Measurements from ENCODE around the gene CD83. TPM values are rescaled to one million over a fixed set of nuclear protein-coding genes. Genes with fewer than 3 reads are reported as not detected.

The CD83 gene
- total and polyA plus RNA-seq, 7 experiments from 2014 or later, result 1.9 to 113 (median 5.1) TPM

DNA sequence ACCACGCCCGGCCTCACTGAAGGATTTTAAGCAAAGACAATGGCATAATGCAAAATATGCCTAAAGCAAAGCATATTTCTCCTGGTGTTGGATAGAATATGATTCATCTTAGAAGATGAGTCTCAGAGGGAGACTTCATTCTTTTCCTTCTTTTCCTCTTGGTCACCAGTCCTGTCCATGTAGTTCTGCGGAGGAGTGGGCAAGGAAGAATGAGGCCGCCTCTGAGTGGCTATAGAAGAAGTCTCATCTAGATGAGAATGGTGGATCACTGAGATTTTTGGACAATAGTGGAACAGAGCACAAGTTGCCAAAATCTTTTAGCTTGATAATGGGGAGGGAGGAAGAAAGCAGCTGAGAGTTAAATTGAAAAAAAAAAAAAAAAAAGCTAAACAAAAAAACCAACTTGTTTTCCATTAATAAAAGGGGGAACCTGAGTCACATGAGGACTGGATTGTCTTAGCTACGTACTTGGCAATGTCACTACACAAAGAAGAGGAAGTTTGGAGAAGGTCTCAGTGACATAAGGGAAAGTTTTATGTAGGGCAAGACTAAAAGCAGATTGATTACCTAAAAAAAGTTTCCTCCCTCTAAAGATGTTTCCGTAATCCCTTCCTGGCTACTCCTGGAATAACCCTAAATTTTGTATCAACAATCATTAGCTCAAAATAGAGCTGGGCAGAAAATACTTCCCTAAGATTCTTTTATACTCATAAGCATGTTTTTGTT lies 6.0 kb downstream of the CD83 start:
- Histone ChIP-seq H3K4me3 (ENCODE audit: low read length) (no peak overlapping the region), H3K36me3 (ENCODE audit: control insufficient read depth in 2 of 3, insufficient read depth in 3 of 3, low read length in 3 of 3) (no peaks in the 10 kb centered on the region), H3K27me3 (ENCODE audit: control insufficient read depth in 2 of 2, insufficient read depth in 2 of 2, low read length in 2 of 2) (no peaks in the 10 kb centered on the region), H3K4me1 (ENCODE audit: control insufficient read depth in 2 of 2, insufficient read depth in 2 of 2, low read length in 2 of 2) (peaks cover 5 to 6% of the 10 kb centered on the region in 2 donors), H3K9me3 (ENCODE audit: control insufficient read depth in 2 of 3, low read length in 3 of 3) (no peaks in the 10 kb centered on the region), H3K27ac (ENCODE audit: low read depth, low read length) (no peak overlapping the region)
- ATAC-seq, result peak; percentile 58
- ChIA-PET CTCF (interaction anchor here (0.6 kb wide), 1 partner anchor 252 kb away, joined by 3 read pairs; no protein-coding TSS in a partner anchor), POLR2A (no interaction called here)
- Mint-ChIP-seq H3K27ac (peak overlapping the region in 1 of 9 donors; percentile 33), H3K27me3 (no peaks in the 10 kb centered on the region), H3K4me1 (peaks cover 14 to 46% (median 16%) of the 10 kb centered on the region in 7 donors), H3K36me3 (peaks cover 0 to 24% (median 7%) of the 10 kb centered on the region in 5 donors), H3K9me3 (peaks cover 0 to 3% (median 0%) of the 10 kb centered on the region in 11 donors), H3K4me3 (no peak overlapping the region)
- intact Hi-C loops (cut with micrococcal nuclease), result no loop called here
- no peak for DNase-seq

DNA sequence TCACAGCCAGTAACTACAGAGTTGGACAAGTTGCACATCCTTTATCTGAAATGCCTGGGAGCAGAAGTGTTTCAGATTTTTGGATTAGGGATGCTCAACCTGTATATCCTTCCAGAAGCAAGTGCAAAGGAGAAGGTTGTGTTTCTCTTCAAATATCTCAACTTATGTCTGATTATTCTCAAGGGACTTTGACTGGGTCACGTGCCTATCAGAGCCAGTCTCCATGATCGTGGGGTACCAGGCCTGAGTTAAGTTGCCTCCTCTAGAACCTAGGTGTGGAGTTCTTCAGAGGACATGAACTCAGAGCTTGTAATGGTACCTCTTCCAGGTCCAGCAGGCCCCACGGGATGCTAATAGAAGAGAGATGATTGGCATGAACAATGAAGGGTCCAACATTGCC lies 7.8 kb downstream of the CD83 start:
- no peak overlapping the region for H3K27ac ChIP-seq (ENCODE audit: low read depth, low read length)
- H3K9me3 ChIP-seq (ENCODE audit: control insufficient read depth in 2 of 3, low read length in 3 of 3), result no peaks in the 10 kb centered on the region
- no peaks in the 10 kb centered on the region for H3K36me3 ChIP-seq (ENCODE audit: control insufficient read depth in 2 of 3, insufficient read depth in 3 of 3, low read length in 3 of 3)
- Mint-ChIP-seq H3K36me3 (peaks cover 0 to 22% (median 7%) of the 10 kb centered on the region in 5 donors), H3K4me3 (no peak overlapping the region), H3K27ac (no peak overlapping the region), H3K9me3 (peaks cover 0 to 3% (median 0%) of the 10 kb centered on the region in 11 donors), H3K4me1 (peaks cover 15 to 44% (median 20%) of the 10 kb centered on the region in 7 donors), H3K27me3 (no peaks in the 10 kb centered on the region)
- H3K27me3 ChIP-seq (ENCODE audit: control insufficient read depth in 2 of 2, insufficient read depth in 2 of 2, low read length in 2 of 2), result no peaks in the 10 kb centered on the region
- intact Hi-C loops (cut with micrococcal nuclease), result no loop called here
- ATAC-seq (no peak), DNase-seq (no peak)
- H3K4me1 ChIP-seq (ENCODE audit: control insufficient read depth in 2 of 2, insufficient read depth in 2 of 2, low read length in 2 of 2), result no peaks in the 10 kb centered on the region
- ChIA-PET POLR2A (interaction anchor here (0.6 kb wide), 1 partner anchor 708 kb away, joined by 3 read pairs; no protein-coding TSS in a partner anchor), CTCF (interaction anchor here (1.4 kb wide), 1 partner anchor 1365 kb away, joined by 3 read pairs; no protein-coding TSS in a partner anchor)
- H3K4me3 ChIP-seq (ENCODE audit: low read length), result no peak overlapping the region

DNA sequence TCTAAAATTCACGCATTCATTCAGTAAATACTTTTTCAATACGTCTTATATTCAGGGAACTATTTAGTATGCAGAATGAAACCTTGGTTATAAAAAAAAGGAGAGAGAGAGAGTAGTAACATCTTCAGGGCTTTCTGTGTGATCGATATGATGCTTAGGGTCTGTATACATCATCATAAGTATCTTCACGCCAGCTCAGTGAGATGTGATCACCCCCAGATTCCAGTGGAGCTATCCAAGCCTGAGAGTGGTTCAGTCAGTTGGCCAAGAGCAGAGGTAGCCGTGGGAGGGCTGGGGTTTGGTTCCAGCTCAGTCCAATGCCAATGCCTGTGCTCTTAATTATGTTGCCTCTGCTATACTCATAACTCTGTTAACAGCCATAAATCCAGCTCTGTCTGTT lies 8.6 kb downstream of the CD83 start:
- H3K36me3 Mint-ChIP-seq, result peaks cover 0 to 21% (median 7%) of the 10 kb centered on the region in 5 donors
- intact Hi-C loops (cut with micrococcal nuclease), result no loop called here
- no peak overlapping the region for H3K4me3 Mint-ChIP-seq
- no peak overlapping the region for H3K4me3 ChIP-seq (ENCODE audit: low read length)
- POLR2A ChIA-PET, result interaction anchor here (1.0 kb wide), 1 partner anchor 22 kb away, joined by 3 read pairs; no protein-coding TSS in a partner anchor
- H3K9me3 ChIP-seq (ENCODE audit: control insufficient read depth in 2 of 3, low read length in 3 of 3), result no peaks in the 10 kb centered on the region
- H3K27ac ChIP-seq (ENCODE audit: low read depth, low read length), result no peak overlapping the region
- no peak for DNase-seq
- no peak for ATAC-seq
- peaks cover 12 to 39% (median 19%) of the 10 kb centered on the region in 7 donors for H3K4me1 Mint-ChIP-seq
- CTCF ChIA-PET, result interaction anchor here (0.6 to 1.4 kb wide), 4 partner anchors 554 to 1500 kb away, joined by 3 read pairs; no protein-coding TSS in a partner anchor
- no peaks in the 10 kb centered on the region for H3K27me3 ChIP-seq (ENCODE audit: control insufficient read depth in 2 of 2, insufficient read depth in 2 of 2, low read length in 2 of 2)
- H3K27me3 Mint-ChIP-seq, result no peaks in the 10 kb centered on the region
- H3K36me3 ChIP-seq (ENCODE audit: control insufficient read depth in 2 of 3, insufficient read depth in 3 of 3, low read length in 3 of 3), result peaks cover 0 to 2% (median 0%) of the 10 kb centered on the region in 3 experiments
- H3K4me1 ChIP-seq (ENCODE audit: control insufficient read depth in 2 of 2, insufficient read depth in 2 of 2, low read length in 2 of 2), result no peaks in the 10 kb centered on the region
- H3K27ac Mint-ChIP-seq, result no peak overlapping the region
- peaks cover 0 to 3% (median 0%) of the 10 kb centered on the region in 11 donors for H3K9me3 Mint-ChIP-seq

DNA sequence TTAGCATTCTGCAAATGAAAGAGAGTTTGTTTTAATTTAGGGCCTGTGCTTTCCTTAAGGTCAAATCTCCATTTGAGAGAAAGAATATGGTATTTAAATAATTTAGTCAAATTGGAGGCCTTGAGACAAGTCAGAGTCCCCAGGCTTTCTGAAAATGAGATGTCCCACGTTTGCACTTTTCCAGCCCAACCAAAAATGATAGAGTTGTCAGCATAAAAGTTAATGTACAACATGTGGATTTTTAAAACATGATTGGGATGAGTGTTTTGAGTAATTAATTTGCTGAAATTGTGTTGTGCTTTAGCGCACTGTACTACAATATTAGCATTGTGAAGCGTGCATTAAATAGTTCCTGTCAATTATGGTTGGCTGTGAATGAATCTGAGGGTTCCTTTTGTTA lies 10.0 kb downstream of the CD83 start:
- peaks cover 0 to 28% (median 7%) of the 10 kb centered on the region in 5 donors for H3K36me3 Mint-ChIP-seq
- no peak for DNase-seq
- Histone ChIP-seq H3K36me3 (ENCODE audit: control insufficient read depth in 2 of 3, insufficient read depth in 3 of 3, low read length in 3 of 3) (peaks cover 0 to 10% (median 0%) of the 10 kb centered on the region in 3 experiments), H3K27me3 (ENCODE audit: control insufficient read depth in 2 of 2, insufficient read depth in 2 of 2, low read length in 2 of 2) (no peaks in the 10 kb centered on the region), H3K9me3 (ENCODE audit: control insufficient read depth in 2 of 3, low read length in 3 of 3) (no peaks in the 10 kb centered on the region), H3K27ac (ENCODE audit: low read depth, low read length) (no peak overlapping the region), H3K4me1 (ENCODE audit: control insufficient read depth in 2 of 2, insufficient read depth in 2 of 2, low read length in 2 of 2) (no peaks in the 10 kb centered on the region), H3K4me3 (ENCODE audit: low read length) (no peak overlapping the region)
- ATAC-seq, result no peak
- no peak overlapping the region for H3K4me3 Mint-ChIP-seq
- H3K4me1 Mint-ChIP-seq, result peaks cover 2 to 27% (median 11%) of the 10 kb centered on the region in 7 donors
- intact Hi-C loops (cut with micrococcal nuclease), result no loop called here
- H3K27me3 Mint-ChIP-seq, result no peaks in the 10 kb centered on the region
- no peak overlapping the region for H3K27ac Mint-ChIP-seq
- ChIA-PET CTCF (interaction anchor here (1.1 to 2.6 kb wide), 2 partner anchors 7 to 1493 kb away, joined by 3 to 7 read pairs; no protein-coding TSS in a partner anchor), POLR2A (interaction anchor here (0.9 kb wide), 1 partner anchor 9 kb away, joined by 3 read pairs; no protein-coding TSS in a partner anchor)
- peaks cover 0 to 3% (median 0%) of the 10 kb centered on the region in 11 donors for H3K9me3 Mint-ChIP-seq

GRCh38 chr6:14128012-14128411 lies 10.4 kb downstream of the CD83 start:
- ATAC-seq (no peak), DNase-seq (no peak)
- Mint-ChIP-seq H3K4me3 (no peak overlapping the region), H3K36me3 (peaks cover 0 to 32% (median 9%) of the 10 kb centered on the region in 5 donors), H3K27ac (no peak overlapping the region), H3K9me3 (peaks cover 0 to 3% (median 0%) of the 10 kb centered on the region in 11 donors), H3K27me3 (no peaks in the 10 kb centered on the region), H3K4me1 (peaks cover 2 to 26% (median 11%) of the 10 kb centered on the region in 7 donors)
- H3K27me3 ChIP-seq (ENCODE audit: control insufficient read depth in 2 of 2, insufficient read depth in 2 of 2, low read length in 2 of 2), result no peaks in the 10 kb centered on the region
- H3K9me3 ChIP-seq (ENCODE audit: control insufficient read depth in 2 of 3, low read length in 3 of 3), result no peaks in the 10 kb centered on the region
- H3K36me3 ChIP-seq (ENCODE audit: control insufficient read depth in 2 of 3, insufficient read depth in 3 of 3, low read length in 3 of 3), result peaks cover 0 to 13% (median 0%) of the 10 kb centered on the region in 3 experiments
- intact Hi-C loops (cut with micrococcal nuclease), result no loop called here
- CTCF ChIA-PET, result interaction anchor here (1.1 to 2.6 kb wide), 3 partner anchors 7 to 1492 kb away, joined by 3 to 8 read pairs (median 7); no protein-coding TSS in a partner anchor
- H3K4me3 ChIP-seq (ENCODE audit: low read length), result no peak overlapping the region
- H3K27ac ChIP-seq (ENCODE audit: low read depth, low read length), result no peak overlapping the region
- no peaks in the 10 kb centered on the region for H3K4me1 ChIP-seq (ENCODE audit: control insufficient read depth in 2 of 2, insufficient read depth in 2 of 2, low read length in 2 of 2)
- POLR2A ChIA-PET, result interaction anchor here (0.9 kb wide), 1 partner anchor 9 kb away, joined by 3 read pairs; no protein-coding TSS in a partner anchor

DNA sequence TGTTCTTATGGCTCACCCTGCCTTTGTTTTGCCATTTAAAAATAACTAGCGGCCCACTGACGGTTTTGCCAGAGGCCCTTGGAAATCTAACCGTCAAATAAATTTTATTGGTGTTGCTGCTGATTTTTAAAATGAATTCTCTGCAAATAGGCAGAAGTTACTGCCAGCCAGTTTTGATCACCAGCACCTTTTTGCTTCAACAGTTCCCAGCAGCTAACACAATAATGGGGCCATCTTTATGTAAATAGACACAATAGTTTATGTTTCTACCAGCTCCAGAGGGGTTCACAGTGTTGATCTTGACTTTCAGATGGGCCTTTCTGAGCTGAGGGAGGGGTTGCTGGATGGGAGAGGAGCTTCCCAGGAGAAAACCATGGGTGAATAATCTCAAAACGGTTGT lies 11.2 kb downstream of the CD83 start:
- DNase-seq, result no peak
- H3K27me3 ChIP-seq (ENCODE audit: control insufficient read depth in 2 of 2, insufficient read depth in 2 of 2, low read length in 2 of 2), result no peaks in the 10 kb centered on the region
- H3K27ac ChIP-seq (ENCODE audit: low read depth, low read length), result no peak overlapping the region
- H3K4me1 ChIP-seq (ENCODE audit: control insufficient read depth in 2 of 2, insufficient read depth in 2 of 2, low read length in 2 of 2), result no peaks in the 10 kb centered on the region
- CTCF ChIA-PET, result interaction anchor here (1.1 to 2.6 kb wide), 9 partner anchors 8 to 1492 kb away, joined by 3 to 8 read pairs (median 3); no protein-coding TSS in a partner anchor
- no peaks in the 10 kb centered on the region for H3K9me3 ChIP-seq (ENCODE audit: control insufficient read depth in 2 of 3, low read length in 3 of 3)
- H3K36me3 ChIP-seq (ENCODE audit: control insufficient read depth in 2 of 3, insufficient read depth in 3 of 3, low read length in 3 of 3), result peaks cover 0 to 15% (median 0%) of the 10 kb centered on the region in 3 experiments
- peaks cover 0 to 3% (median 0%) of the 10 kb centered on the region in 11 donors for H3K9me3 Mint-ChIP-seq
- POLR2A ChIA-PET, result no interaction called here
- intact Hi-C loops (cut with micrococcal nuclease), result loop anchor here in 1 of 2 donors (1.0 kb wide), 2 partner anchors 16 to 1363 kb away; no protein-coding TSS in a partner anchor
- no peak for ATAC-seq
- H3K27ac Mint-ChIP-seq, result peak overlapping the region in 1 of 9 donors; percentile 64
- H3K4me1 Mint-ChIP-seq, result peaks cover 2 to 24% (median 11%) of the 10 kb centered on the region in 7 donors
- peaks cover 0 to 39% (median 11%) of the 10 kb centered on the region in 5 donors for H3K36me3 Mint-ChIP-seq
- no peaks in the 10 kb centered on the region for H3K27me3 Mint-ChIP-seq
- no peak overlapping the region for H3K4me3 Mint-ChIP-seq
- no peak overlapping the region for H3K4me3 ChIP-seq (ENCODE audit: low read length)

Measured in naive thymus-derived CD4-positive, alpha-beta T cell (primary cell).